Stimulated activated CD4-positive, alpha-beta T cell treated with anti-CD3 and anti-CD28 coated beads, Interleukin-2, amount 100 ng/mL, for 48 hours (primary cell): ENCODE data around the gene LRRC27.

Source experiments
- DNase-seq, 2 donors: peaks; one replicate each; pipeline ENCODE4 v3.0.0-alpha.2; 2020

Gene LRRC27

GRCh38 chr10:132392811-132393694 is 61.1 kb downstream of the LRRC27 start:
- no peak for DNase-seq

DNA sequence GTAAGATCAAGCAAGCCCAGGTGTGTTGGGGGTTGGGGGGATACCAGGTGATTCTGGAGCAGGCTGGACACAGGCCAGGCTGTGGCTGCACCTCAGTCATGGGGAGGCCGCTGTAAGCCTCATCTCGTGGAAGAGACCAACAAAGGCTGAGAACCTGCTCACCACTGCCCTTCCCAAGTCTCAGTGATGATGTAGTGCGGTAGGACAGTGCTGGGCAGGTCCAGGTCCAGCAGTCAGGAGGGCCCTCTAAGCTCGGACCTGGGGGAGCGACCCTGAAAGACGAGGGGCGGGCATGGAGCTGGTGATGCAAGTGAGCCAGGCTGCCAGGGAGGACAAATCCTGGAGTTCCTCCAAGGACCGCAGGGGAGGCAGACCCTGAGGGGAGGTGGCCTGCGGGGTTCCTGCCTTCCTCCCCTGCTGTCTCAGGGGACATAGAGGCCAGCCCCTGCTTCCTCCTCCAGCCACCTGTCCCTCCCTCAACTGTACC is 61.7 kb downstream of the LRRC27 start:
- no peak for DNase-seq

GRCh38 chr10:132394201-132394811 is 62.3 kb downstream of the LRRC27 start:
- DNase-seq: no peak

GRCh38 chr10:132394936-132395703 is 63.1 kb downstream of the LRRC27 start:
- DNase-seq: no peak

DNA sequence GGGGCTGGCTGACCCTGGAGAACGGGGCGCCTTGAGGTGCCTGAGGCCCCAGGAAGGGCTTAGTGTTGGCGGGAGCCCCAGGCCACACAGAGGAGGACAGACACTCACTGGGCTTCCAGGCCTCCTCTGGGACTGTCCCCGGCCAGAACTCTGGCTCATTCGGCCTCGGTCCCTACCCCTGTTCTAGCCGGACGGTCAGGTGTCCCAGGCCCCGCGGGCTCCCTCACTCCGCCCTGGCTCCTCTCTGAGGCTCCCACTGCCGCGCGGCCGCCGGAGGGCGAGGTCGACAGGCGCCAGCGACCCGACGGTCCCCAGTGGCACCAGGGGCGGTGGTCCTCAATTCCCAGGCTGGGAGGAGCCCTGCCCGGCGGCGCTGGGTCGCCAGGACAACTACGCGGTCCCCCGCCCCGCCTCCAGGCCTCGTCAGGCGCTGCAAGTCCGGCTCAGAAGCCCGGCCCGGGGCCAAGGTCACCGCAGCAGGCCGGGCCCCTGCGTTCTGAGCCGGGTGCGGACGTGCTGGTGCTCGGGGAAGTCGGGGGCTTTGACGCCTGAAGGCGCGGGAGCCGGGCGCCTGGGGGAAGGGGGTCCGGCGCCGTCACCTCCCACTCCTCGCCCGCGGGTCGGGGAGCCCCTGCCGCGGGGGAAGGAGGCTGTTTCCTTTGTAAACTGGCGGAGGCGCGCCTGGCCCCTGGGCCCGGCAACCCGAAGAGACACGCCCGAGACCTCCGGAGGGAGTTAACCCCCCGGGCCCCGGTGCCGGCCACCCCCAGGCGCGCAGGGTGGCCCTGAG is 63.9 kb downstream of the LRRC27 start:
- DNase-seq: no peak

GRCh38 chr10:132396494-132397035 is 64.6 kb downstream of the LRRC27 start:
- peak; percentile 37 to 61 for DNase-seq

GRCh38 chr10:132397036-132397541 is 65.1 kb downstream of the LRRC27 start, which contains the start of gene PWWP2B:
TSS of gene PWWP2B (plus strand) at chr10:132397200. CDS start at chr10:132397227, 27 bp downstream.
- peak in 1 of 2 donors; percentile 47 for DNase-seq

DNA sequence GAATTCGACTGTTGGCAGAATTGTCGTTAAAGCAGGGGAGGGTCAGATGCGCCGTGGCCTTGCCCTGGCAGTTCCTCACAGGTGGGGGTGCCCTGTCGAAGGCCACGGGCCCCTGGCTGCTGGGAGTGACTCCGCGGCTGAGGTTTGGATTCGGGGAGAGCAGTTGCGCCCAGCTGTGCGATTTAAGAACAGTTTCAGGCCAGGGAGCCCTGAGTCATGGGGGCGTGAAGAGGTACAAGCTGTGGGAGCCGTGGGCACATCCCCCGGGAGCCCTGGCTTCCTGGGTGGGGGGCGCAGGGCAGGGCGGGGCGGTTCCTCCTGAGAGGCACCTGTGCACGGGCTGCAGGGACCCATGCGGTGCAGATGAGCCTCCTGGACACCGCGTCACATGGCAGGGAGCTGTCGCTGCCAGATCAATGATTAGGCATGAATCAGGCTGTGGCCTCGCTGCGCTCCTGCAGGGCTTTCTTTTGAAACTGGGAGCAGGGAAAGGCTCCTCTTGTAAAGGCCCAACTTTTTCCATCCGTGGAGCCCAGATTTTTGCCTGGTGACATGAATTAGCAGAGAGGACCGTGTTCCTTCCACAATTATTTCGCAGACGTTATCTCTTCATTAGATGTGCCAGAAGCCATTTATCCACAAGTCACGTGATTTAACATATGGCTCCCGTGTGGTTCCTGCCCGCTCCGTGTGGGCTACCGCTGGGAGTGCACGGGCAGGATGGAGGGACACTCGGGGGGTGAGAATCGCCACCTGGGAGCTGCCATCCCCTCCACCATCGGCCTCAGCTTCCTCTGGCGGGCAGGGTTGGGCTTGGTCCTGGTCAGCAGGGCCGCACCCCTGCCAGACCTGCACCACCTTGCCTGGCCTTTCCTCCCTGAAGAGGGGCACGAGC is 65.9 kb downstream of the LRRC27 start:
- peak in 1 of 2 donors; percentile 33 for DNase-seq

- no peak for DNase-seq
These were observed 66.6 kb downstream of the LRRC27 start for GRCh38 chr10:132398566-132398991.

DNA sequence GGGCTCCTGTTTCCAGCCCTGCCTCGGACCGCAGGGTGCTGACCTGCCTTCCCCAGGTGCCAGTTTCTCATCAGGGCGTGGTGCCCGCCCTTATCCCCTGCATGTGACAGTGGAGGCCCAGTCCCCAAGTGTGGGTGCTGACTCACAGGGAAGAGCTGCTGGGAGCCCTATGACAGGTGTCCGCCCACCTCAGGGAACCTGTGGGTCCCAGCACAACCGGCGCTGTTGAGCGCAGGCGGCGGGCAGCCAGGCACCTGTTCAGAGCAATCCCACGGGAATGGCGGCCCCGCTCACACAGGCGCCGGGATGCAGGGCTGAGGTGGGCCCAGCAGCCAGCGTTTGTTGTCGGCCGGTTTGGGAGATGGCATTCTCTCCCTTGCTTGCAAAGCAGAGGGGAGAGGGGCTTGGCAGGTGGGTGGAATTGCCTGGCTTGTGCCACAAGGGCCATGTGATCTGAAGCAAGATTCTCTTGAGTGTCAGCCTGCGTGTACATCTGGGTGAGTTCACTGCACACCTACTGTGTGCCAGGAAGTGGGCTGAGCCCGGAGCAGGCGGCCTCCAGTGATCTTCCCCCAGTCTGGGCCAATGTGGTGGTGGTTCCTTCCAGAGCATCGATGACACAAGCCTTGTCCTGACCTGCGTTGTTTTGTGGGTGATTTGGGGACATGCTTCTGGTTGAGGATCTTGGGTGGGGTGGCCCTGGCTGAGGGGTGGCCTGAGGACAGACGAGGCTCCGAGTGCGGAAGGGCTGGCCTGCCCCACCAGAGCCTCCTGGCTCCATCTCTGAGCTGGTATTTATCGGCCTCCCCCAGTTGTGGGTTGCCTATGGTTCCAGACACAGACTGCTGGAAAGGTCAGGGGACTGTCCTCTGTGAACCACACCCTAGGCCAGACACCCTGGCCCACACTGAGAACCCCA is 67.4 kb downstream of the LRRC27 start:
- no peak for DNase-seq

GRCh38 chr10:132400041-132400546 is 68.1 kb downstream of the LRRC27 start:
- DNase-seq: no peak

DNA sequence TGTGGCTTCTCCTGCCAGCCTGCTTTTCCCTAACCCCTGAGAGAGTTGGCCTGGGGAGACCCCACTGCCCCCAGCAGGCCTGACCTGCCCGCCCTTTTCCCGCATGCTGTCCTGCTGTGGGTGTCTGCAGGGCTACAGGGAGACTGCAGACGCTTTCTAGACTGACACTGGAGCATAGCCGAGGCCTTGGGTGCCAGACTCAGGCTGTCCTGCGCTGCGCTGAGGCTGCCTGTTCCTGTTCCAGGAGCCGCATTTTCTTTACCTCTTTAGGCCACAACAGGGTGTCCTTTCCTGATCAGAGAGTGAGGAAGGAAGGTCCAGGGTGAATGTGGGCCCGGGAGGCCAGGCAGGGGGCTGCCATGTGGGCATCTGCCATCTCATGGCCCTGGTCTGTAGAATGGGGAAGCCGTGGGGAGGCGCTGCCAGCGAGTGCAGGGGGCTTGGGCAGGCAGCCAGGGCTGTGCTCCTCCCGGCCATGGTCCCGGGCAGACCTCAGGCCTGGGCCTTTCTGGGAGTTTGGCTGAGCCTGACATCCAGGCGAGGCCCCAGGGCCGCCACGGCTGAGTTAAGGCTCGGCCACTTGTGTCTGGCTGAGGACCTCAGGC is 68.7 kb downstream of the LRRC27 start:
- no peak for DNase-seq

DNA sequence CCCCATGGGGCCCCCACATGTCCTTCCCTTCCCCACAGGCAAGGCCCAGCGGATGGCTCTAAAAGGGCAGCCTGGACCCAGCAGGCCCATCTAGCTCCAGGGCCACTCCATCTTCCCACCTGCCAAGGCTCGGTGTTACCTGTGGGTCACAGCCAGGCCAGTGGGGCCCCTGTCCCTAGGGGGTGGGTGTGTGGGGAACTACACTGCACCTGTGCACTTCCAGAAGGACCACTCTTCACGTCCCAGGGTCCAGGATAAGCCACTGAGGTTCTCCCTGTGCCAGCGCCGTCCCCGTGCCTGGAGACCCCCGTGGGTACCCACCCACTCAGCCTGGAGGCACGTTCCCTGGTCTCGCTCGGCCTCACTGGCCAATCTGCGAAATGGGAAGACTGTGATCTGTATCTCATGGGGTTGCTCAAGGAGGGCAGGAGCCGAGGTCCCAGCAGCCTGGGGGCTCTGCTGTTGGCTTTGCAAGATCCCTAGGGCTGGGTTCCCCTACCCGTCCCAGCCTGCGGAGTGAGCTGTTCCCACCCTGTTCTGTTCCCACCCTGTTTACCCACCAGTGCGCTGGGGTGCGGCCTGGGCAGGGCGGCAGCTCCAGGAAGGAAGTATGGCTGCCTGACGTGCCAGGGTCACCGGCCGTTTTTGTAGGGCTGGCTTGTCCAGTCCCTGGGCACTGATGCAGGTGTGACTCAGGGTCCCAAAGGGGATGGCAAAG is 69.6 kb downstream of the LRRC27 start:
- DNase-seq: no peak

- no peak for DNase-seq
These were observed 70.8 kb downstream of the LRRC27 start for GRCh38 chr10:132402781-132403241.

GRCh38 chr10:132403511-132404168 is 71.6 kb downstream of the LRRC27 start:
- no peak for DNase-seq

DNA sequence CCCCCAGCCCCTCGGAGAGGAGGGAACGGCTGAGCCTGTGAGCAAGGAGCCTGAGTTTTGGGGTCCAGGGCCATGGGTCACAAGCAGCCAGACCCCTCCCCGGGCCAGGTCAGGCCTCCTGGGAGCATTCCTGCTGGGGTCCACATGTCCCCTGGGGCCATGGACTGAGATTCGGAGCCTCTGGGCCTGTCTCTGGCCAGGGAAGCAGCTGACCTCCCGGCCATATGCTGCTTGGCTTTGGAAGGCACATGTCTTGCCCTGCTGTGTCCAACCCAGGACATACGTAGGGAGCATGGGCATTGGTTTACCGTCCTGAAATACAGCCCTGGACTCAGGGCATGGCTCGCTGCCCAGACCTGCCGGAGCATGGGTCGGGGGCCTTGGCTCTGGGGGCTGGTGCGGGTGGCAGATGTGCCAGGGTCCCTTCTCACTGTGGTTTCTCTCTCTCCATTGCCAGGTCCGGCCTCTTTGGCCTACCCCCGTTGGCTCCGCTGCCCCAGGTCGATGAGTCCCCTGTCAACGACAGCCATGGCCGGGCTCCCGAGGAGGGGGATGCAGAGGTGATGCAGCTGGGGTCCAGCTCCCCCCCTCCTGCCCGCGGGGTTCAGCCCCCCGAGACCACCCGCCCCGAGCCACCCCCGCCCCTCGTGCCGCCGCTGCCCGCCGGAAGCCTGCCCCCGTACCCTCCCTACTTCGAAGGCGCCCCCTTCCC is 72.3 kb downstream of the LRRC27 start:
- no peak for DNase-seq
